CD4-positive, alpha-beta T cell treated with Interleukin-17A for 4 hours (primary cell): Measurements from ENCODE around the gene EMILIN1.

Experiments used
- DNase-seq: peaks from one replicate; pipeline ENCODE4 v3.0.0-alpha.2; 2020; ENCODE audit warnings: mixed read lengths

Gene EMILIN1

DNA sequence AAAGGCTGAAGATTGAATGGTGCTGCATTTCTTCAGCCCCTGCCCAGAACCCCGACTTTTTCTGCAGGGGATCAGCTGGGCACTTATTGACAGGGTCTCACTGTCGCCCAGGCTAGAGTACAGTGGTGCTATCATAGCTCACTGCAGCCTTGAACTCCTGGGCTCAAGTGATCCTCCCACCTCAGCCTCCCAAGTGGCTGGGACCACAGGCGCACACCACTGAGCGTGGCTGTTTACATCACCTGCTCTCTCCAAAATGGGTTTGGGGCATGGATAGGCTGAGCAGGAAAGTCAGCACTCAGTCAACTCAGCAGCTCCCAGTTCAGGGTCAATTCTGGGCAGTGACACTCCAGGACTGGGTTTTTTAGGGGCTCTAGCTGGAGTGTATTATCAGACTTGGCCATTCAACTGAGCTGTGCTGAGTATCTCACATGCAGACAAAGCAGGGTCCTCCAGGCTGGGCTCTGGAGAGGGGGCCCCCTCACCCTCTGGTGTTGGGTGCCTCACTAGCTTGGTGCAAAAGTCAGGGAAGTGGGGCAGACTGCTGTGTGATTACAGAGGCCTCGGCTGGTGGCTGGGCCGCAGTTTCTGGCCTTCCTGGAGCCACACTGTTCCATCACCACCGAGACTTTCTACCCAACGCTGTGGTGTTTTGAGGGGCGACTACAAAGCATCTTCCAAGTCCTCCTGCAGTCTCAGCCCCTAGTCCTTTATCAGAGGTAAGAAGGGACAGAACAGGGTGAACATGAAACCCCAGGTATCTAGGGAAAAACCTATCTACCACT is 49.7 kb downstream of the EMILIN1 start:
- no peak for DNase-seq

DNA sequence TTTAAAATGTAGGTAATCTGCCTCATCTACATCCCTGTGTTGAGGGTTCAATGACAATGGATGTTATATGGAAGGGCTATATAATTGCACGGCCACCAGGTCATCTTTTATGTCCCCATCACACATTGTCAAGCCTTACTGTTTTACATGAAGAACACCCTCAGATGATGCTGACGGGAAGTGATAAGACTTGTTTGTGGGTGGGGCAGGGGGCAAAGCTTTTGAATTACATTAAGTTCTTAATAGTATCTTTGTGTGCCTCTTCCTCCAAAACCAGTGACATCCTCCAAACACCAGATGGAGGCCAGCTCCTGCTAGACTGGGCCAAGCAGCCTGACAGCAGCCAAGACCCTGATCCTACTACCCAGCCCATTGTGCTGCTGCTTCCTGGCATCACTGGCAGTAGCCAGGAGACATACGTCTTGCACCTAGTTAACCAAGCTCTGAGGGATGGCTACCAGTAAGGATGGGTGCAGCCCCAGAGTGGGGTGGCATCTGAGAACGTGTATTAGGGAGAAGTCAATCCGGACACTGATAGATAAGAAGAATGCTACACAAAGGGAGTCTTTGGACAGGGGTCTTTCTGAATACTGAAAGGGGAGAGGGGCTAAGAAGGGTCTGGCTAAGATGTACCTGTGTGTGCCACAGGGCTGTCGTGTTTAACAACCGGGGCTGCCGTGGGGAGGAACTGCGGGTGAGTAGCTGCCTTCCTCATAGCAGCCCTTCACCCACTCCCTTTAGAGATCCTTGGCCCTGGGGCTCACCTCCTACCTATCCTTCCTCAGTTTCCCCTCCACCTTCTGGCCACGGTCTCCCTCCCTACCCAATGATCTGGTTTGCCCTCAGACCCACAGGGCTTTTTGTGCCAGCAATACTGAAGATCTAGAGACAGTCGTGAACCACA is 50.5 kb downstream of the EMILIN1 start:
- no peak for DNase-seq

DNA sequence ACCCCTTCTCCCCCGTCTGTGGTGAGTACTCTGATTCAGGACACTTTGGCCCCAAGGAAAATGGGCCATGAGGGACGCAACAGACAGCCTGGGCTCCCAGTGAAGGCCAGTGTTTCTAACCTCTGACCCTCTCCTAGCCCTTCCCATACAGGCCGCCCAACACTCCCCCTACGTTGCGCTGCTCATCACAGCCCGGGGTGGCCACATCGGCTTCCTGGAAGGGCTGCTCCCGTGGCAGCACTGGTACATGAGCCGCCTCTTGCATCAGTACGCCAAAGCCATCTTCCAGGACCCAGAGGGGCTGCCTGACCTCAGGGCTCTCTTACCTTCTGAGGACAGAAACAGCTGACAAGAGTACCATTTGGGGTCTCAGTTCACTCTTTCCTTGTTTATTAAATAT is 52.0 kb downstream of the EMILIN1 start:
- no peak for DNase-seq

DNA sequence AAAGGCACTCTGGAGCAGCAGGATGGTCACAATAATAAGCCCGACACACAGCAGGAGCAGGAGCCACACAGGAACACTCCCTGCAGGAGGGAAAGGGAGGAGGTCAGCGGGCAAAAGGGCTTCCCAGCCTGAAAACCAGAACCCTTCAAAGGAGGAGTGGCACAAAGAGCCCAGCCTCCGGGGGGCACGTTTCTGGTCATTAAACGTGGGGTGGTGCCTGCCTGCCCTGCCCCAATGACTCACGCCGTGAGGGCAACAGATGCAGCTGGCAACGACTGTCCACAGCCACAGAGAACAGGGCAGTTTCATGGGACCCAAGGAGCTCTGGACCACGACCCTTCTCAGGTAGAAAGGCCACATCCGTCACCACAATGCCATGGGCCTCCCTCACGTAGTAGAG is 53.0 kb downstream of the EMILIN1 start:
- DNase-seq, result no peak

DNA sequence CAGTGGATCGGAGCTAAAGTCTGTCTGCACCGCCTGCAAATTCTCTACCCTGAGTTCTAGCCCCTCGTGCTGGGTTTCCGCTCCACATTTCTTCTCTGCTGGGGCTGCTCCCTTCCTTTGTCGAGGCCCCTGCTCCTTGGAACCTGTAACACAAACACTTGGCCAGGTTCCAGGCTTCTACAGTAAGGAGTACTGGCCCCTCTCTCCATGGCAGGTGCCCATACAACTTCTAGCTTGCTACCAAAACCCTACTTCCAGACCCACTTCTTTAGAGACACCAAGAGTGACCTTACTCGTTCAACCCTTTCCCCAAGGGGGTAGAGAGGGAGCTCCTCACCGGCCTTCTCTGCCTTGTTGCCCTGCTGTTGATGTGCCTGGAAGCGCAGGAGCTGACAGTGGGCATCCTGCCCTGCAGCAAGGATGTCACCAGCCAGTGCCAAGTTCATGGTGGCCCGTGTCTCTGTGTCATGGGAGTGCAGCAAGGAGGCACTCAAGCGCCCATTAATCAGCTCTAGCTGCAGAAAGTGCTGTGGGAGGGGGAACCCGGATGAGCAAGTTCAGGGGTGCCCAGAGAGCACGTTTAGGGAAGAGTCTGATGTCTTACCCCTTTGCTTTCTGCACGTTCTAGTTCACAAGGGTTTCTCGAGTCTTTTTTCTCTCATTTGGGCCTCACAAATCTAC is 54.9 kb downstream of the EMILIN1 start:
- no peak for DNase-seq

DNA sequence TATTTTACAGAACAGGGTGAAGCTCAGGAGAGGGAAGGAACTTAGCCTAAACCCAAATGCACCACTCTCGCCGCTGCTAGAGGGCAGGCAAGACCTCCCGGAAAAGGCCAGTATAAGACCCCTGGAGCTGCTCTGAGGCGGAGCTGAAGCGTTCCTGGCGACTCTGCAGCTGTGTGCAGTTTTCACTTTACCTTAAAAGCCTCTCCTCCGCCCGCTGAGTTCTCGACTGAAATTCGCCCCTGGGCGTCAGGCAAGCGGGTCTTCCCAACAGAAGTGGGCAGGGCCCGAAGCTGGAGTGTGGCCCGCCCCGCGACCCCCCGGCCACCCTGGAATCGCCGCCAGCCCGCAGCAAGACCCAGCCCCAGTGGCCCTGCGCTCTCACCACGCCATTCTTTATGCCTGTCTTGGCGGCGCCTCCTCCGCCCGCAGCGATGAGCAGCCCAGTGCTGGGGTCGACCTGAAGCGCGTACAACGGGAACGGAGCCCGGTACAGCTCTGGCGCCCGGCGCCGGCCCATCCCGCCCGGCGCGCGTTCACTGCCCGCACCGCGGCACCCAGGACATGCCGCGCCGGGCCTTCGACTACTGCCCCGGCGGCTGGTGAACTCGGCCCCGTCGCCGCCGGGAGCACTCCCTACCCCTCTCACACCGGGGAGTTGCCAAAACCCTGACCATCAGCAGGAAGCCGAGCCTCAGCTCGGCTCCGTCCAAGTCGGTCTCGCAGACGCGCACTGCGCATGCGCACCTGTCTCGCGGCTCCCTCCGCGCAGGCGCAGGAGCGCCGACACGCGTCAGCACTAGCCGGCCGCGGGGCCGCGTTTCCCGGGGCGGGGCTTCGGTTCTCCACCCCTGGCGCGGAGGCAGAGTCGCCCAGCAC is 55.7 kb downstream of the EMILIN1 start, which contains the start of gene PREB:
TSS of gene PREB (minus strand) at position 732 of the 876 bp plus-strand sequence. CDS start at position 517, 215 bp downstream.
- DNase-seq, result peak; percentile 99

DNA sequence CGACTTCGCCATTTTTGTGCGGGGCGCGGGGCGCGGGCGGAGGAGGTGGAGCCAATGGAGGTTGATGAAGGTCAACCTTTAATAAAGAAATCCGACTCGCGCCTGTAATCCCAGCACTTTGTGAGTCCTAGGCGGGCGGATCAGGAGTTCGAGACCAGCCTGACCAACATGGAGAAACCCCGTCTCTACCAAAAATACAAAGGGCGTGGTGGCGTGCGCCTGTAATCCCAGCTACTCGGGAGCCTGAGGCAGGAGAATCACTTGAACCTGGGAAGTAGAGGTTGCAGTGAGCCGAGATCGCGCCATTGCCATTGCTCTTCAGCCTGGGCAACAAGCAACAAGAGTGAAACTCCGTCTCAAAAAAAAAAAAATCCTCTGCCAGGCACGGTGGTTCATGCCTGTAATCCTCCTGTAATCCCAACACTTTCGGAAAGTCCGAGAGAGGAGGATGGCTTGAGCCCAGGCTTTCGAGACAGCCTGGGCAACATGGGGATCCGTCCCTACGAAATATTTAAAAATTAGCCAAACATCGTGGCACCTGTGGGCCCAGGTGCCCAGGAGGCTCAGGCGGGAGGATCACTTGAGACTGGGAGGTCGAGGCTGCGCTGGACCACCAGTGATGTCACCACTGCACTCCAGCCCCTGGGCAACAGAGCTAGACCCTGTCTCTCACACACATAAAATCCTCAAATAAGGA is 56.5 kb downstream of the EMILIN1 start:
- DNase-seq, result no peak

DNA sequence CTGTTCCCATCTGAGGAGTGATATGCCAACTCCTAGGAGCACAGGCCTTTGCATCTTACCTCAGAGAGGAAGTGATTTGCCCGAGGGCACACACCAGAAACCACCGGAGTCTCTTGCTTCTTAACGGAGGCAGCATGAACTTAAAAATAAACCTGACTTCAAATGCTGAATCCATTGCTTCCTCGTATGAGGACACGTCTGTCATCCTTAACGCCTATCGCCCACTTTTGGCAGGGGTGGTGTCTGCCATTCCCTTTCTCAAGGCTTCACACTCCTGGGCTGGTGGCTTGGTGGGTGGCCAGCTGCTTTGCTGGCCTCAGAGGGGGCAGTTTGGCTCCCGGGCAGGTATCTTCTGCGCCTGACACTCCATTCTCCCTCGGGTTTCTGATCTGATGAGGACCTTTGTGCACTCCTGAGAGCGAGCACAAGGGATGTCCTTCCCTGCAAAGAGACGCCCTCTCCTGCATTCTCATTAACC is 57.1 kb downstream of the EMILIN1 start:
- no peak for DNase-seq
